GM23338 (cell line): Measurements from ENCODE around the gene POU3F3. TPM values are rescaled to one million over a fixed set of nuclear protein-coding genes. Genes with fewer than 3 reads are reported as not detected.

Experiments
- ATAC-seq: fragments of 200-7000 bp; cut with Tn5 transposase; 3 replicates; pipeline ENCODE4 v1.9.1; 2020
- DNase-seq: peaks from one replicate; pipeline ENCODE4 v3.0.0-alpha.2; 2015; ENCODE audit warnings: low spot score
- H2AFZ ChIP-seq: fragments of 200-600 bp; sonication (generic); 2 replicates; pipeline ENCODE4 v1.8.0; 2016; ENCODE audit warnings: antibody characterized with exemption, mild to moderate bottlenecking, moderate library complexity
- H3F3A ChIP-seq: fragments of 200-600 bp; sonication (generic); replicated peaks from 2 replicates; pipeline ENCODE4 v1.8.0; 2017; ENCODE audit warnings: antibody characterized with exemption, mixed run types, low read depth
- H3K27ac ChIP-seq: fragments of 200-600 bp; sonication (generic); 2 replicates; pipeline ENCODE4 v1.6.1; 2016; ENCODE audit warnings: low read depth
- H3K27me3 ChIP-seq: fragments of 200-600 bp; sonication (generic); 2 replicates; pipeline ENCODE4 v1.8.0; 2016; ENCODE audit warnings: mild to moderate bottlenecking, mixed run types, moderate library complexity; ENCODE audit not compliant: insufficient read depth
- H3K36me3 ChIP-seq: fragments of 200-600 bp; sonication (generic); 2 replicates; pipeline ENCODE4 v1.8.0; 2016; ENCODE audit warnings: mild to moderate bottlenecking; ENCODE audit not compliant: insufficient read depth
- H3K4me1 ChIP-seq: fragments of 200-600 bp; sonication (generic); 2 replicates; pipeline ENCODE4 v1.8.0; 2016; ENCODE audit warnings: mild to moderate bottlenecking, moderate library complexity; ENCODE audit not compliant: insufficient read depth
- H3K4me2 ChIP-seq: fragments of 200-600 bp; sonication (generic); 2 replicates; pipeline ENCODE4 v1.7.1; 2017; ENCODE audit warnings: mixed run types
- H3K4me3 ChIP-seq: fragments of 200-600 bp; sonication (generic); 2 replicates; pipeline ENCODE4 v1.6.1; 2016; ENCODE audit warnings: mixed run types
- H3K79me2 ChIP-seq: fragments of 200-600 bp; sonication (generic); replicated peaks from 2 replicates; pipeline ENCODE4 v1.8.0; 2017; ENCODE audit warnings: mild to moderate bottlenecking; ENCODE audit not compliant: insufficient read depth
- H3K9me2 ChIP-seq: fragments of 200-600 bp; sonication (generic); 2 replicates; pipeline ENCODE4 v1.8.0; 2017; ENCODE audit not compliant: insufficient read depth
- H4K20me1 ChIP-seq: fragments of 200-600 bp; sonication (generic); replicated peaks from 2 replicates; pipeline ENCODE4 v1.8.0; 2017; ENCODE audit warnings: mild to moderate bottlenecking; ENCODE audit not compliant: insufficient read depth
- H3K27ac Mint-ChIP-seq: 2 replicates; pipeline ENCODE4 v1.8.0; 2020; ENCODE audit warnings: inconsistent platforms, mild to moderate bottlenecking, moderate library complexity, mixed read lengths
- H3K27me3 Mint-ChIP-seq: 3 replicates; pipeline ENCODE4 v1.8.0; 2022; ENCODE audit warnings: low read depth, mild to moderate bottlenecking, moderate library complexity, mixed read lengths, inconsistent platforms; ENCODE audit not compliant: insufficient read depth, poor library complexity
- H3K36me3 Mint-ChIP-seq: 3 replicates; pipeline ENCODE4 v1.8.0; 2021; ENCODE audit warnings: low read depth, mild to moderate bottlenecking, inconsistent platforms, moderate library complexity, mixed read lengths
- H3K4me1 Mint-ChIP-seq: 3 replicates; pipeline ENCODE4 v1.8.0; 2020; ENCODE audit warnings: mild to moderate bottlenecking, inconsistent platforms, mixed read lengths
- H3K4me3 Mint-ChIP-seq: 3 replicates; pipeline ENCODE4 v1.8.0; 2021; ENCODE audit warnings: moderate library complexity, mild to moderate bottlenecking, inconsistent platforms, mixed read lengths
- H3K9me3 Mint-ChIP-seq: 3 replicates; pipeline ENCODE4 v1.8.0; 2020; ENCODE audit warnings: moderate library complexity, mild to moderate bottlenecking, inconsistent platforms, mixed read lengths
- EZH2 ChIP-seq: fragments of 200-600 bp; sonication (generic); IDR thresholded peaks from one replicate; pipeline ENCODE4 v1.8.0; 2017; ENCODE audit warnings: antibody characterized with exemption, mild to moderate bottlenecking, low read depth; ENCODE audit not compliant: unreplicated experiment
- EZH2phosphoT487 ChIP-seq: fragments of 200-600 bp; sonication (generic); IDR thresholded peaks from one replicate; pipeline ENCODE4 v1.8.1; 2018; ENCODE audit warnings: antibody characterized with exemption; ENCODE audit not compliant: unreplicated experiment
- JUNB ChIP-seq: IDR thresholded peaks from one replicate; pipeline ENCODE4 v1.6.1; 2016; ENCODE audit warnings: antibody characterized with exemption; ENCODE audit not compliant: unreplicated experiment
- NANOG ChIP-seq: IDR thresholded peaks from 2 replicates; pipeline ENCODE4 v1.6.1; 2016; ENCODE audit warnings: antibody characterized with exemption, borderline replicate concordance
- POLR2AphosphoS5 ChIP-seq: IDR thresholded peaks from 2 replicates; pipeline ENCODE4 v1.6.1; 2016; ENCODE audit warnings: antibody characterized with exemption, low read depth
- STAT1 ChIP-seq: IDR thresholded peaks from one replicate; pipeline ENCODE4 v1.6.1; 2016; ENCODE audit warnings: antibody characterized with exemption; ENCODE audit not compliant: unreplicated experiment
- ZNF114 ChIP-seq: fragments of 250-450 bp; sonication (Bioruptor Pico); IDR thresholded peaks from 2 replicates; pipeline ENCODE4 v1.5.0; 2020; ENCODE audit warnings: mild to moderate bottlenecking, moderate library complexity
- ZNF331 ChIP-seq: fragments of 250-450 bp; sonication (Bioruptor Pico); IDR thresholded peaks from 2 replicates; pipeline ENCODE4 v1.5.0; 2020; ENCODE audit warnings: low read depth, mild to moderate bottlenecking, moderate library complexity
- polyA plus RNA-seq: library from polyadenylated mRNA; unstranded; fragments of >200 nt; fragmentation: Nextera tagmentation; extraction: Ambion mirVana; gene quantifications from 2 replicates; pipeline ENCODE4 v1.2.1, GENCODE V29; 2016
- total RNA-seq: library from RNA; depleted of rRNA; stranded (reverse); fragments of >200 nt; shearing (Covaris generic); gene quantifications from 2 replicates; pipeline ENCODE4 v1.2.3, GENCODE V29; 2014
- TF ChIP-seq, protein P1 (sequence below): fragments of 250-450 bp; sonication (Bioruptor Pico); IDR thresholded peaks from 2 replicates; pipeline ENCODE4 v1.5.0; 2020; ENCODE audit warnings: mild to moderate bottlenecking, moderate library complexity
- TF ChIP-seq, protein P2 (sequence below), 2 experiments: fragments of 200-600 bp in 1 of 2; sonication (generic) in 1 of 2; conservative IDR thresholded peaks; 2 replicates each; pipeline versions ENCODE4 v1.5.1 to v1.6.1; 2016 to 2017; ENCODE audit warnings: antibody characterized with exemption in 2 of 2, low read depth in 2 of 2, mild to moderate bottlenecking in 2 of 2, moderate library complexity in 1 of 2

The POU3F3 gene
- total and polyA plus RNA-seq, 2 experiments from 2014 or later = 0.06 to 0.24 TPM

DNA sequence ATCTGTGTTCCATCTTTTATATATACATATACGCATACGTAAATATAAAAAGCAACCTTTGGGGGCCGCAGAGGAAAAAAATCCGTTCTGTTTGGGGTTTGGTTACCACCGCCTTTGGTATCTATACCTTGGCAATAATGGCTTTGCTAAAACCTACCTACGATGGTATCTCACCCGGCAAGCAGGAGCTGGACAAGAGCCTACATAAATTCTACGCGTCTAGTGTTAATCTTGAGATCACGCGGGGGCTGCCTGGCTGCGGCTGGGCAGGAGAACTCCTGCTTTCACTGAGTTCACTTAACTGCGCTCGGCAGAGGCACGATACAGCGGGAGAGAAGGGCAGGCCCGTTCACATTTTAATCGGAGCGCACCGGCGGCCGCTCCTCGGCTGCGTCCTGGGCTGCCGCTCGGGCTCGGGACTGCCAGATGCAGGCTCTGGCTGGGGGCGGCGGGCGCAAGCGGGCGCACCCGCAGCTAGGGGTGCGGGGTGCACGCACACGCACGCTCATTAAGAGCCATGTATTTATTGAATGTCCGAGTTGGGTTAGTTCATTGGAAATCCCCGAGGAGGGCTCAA lies 1.7 kb upstream of the POU3F3 start:
- Histone ChIP-seq H3K4me2 (peak overlapping the region; percentile 89), H3K4me3 (peak overlapping the region; percentile 67)
- no peak overlapping the region for H3K27ac Mint-ChIP-seq

DNA sequence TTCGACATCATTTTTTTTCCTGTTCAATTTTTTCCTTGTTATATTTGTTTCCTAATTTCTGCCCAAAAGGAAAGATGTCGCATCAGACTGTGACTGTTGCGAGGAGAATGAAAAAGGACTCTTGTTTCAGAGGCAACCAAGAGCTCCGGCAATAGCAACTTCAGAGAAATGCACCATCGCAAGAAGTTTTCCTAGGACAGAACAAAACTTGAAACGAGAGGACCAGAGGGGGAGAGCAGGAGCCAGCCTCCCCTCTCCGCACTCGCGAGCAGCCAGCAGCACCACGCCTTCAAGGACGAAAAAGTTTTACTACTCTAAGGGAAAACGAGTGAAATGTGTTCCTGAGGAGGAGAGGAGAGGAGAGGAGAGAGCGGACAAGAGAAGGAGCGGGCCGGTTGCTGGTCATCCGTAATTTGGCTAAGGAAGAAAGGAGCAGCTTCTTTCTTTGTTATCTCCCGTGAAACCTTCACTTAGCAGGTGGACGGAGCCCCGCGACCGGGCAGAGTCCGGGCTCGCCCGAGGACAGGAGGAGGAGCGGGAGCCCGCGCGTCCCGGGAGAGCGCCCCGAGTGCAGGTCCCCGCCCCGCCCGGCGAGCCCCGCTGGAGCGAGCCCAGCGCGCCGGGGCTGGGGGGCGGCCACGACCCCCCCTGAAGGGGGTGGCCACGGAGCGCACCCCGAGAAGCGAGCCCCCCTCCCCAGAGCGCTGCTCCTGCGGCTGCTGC lies 744 bp downstream of the POU3F3 start:
- H3K36me3 Mint-ChIP-seq = no peaks in the 10 kb centered on the region; the same call in 2 of the 3 replicates
- ATAC-seq = no peak
- H4K20me1 ChIP-seq = peaks cover 10% of the 10 kb centered on the region
- peaks cover 84% of the 10 kb centered on the region for H3K27me3 ChIP-seq
- H3K4me1 ChIP-seq = peaks cover 54% of the 10 kb centered on the region
- no peaks in the 10 kb centered on the region for H3K79me2 ChIP-seq
- H3K9me3 Mint-ChIP-seq = peaks cover 4% of the 10 kb centered on the region
- H3K4me1 Mint-ChIP-seq = peaks cover 53% of the 10 kb centered on the region
- DNase-seq = peak; percentile 25
- no peak overlapping the region for H3K27ac Mint-ChIP-seq
- peaks cover 83% of the 10 kb centered on the region for H3K27me3 Mint-ChIP-seq
- H3K4me3 Mint-ChIP-seq = peak overlapping the region; percentile 87
- H2AFZ ChIP-seq = peak overlapping the region; percentile 57
- H3K27ac ChIP-seq = no peak overlapping the region
- no peaks in the 10 kb centered on the region for H3K9me2 ChIP-seq
- peak overlapping the region; percentile 46 for H3K4me3 ChIP-seq
- peak overlapping the region; percentile 75 for H3K4me2 ChIP-seq
- H3K36me3 ChIP-seq = no peaks in the 10 kb centered on the region
- peaks cover 26% of the 10 kb centered on the region for H3F3A ChIP-seq
- TF ChIP-seq JUNB = no peak
- TF ChIP-seq EZH2phosphoT487 = peak; percentile 90
- TF ChIP-seq ZNF331 = no peak
- no peak for TF ChIP-seq POLR2AphosphoS5
- TF ChIP-seq ZNF114 (CRISPR knock-in tag) = no peak
- TF ChIP-seq, protein P1, sequence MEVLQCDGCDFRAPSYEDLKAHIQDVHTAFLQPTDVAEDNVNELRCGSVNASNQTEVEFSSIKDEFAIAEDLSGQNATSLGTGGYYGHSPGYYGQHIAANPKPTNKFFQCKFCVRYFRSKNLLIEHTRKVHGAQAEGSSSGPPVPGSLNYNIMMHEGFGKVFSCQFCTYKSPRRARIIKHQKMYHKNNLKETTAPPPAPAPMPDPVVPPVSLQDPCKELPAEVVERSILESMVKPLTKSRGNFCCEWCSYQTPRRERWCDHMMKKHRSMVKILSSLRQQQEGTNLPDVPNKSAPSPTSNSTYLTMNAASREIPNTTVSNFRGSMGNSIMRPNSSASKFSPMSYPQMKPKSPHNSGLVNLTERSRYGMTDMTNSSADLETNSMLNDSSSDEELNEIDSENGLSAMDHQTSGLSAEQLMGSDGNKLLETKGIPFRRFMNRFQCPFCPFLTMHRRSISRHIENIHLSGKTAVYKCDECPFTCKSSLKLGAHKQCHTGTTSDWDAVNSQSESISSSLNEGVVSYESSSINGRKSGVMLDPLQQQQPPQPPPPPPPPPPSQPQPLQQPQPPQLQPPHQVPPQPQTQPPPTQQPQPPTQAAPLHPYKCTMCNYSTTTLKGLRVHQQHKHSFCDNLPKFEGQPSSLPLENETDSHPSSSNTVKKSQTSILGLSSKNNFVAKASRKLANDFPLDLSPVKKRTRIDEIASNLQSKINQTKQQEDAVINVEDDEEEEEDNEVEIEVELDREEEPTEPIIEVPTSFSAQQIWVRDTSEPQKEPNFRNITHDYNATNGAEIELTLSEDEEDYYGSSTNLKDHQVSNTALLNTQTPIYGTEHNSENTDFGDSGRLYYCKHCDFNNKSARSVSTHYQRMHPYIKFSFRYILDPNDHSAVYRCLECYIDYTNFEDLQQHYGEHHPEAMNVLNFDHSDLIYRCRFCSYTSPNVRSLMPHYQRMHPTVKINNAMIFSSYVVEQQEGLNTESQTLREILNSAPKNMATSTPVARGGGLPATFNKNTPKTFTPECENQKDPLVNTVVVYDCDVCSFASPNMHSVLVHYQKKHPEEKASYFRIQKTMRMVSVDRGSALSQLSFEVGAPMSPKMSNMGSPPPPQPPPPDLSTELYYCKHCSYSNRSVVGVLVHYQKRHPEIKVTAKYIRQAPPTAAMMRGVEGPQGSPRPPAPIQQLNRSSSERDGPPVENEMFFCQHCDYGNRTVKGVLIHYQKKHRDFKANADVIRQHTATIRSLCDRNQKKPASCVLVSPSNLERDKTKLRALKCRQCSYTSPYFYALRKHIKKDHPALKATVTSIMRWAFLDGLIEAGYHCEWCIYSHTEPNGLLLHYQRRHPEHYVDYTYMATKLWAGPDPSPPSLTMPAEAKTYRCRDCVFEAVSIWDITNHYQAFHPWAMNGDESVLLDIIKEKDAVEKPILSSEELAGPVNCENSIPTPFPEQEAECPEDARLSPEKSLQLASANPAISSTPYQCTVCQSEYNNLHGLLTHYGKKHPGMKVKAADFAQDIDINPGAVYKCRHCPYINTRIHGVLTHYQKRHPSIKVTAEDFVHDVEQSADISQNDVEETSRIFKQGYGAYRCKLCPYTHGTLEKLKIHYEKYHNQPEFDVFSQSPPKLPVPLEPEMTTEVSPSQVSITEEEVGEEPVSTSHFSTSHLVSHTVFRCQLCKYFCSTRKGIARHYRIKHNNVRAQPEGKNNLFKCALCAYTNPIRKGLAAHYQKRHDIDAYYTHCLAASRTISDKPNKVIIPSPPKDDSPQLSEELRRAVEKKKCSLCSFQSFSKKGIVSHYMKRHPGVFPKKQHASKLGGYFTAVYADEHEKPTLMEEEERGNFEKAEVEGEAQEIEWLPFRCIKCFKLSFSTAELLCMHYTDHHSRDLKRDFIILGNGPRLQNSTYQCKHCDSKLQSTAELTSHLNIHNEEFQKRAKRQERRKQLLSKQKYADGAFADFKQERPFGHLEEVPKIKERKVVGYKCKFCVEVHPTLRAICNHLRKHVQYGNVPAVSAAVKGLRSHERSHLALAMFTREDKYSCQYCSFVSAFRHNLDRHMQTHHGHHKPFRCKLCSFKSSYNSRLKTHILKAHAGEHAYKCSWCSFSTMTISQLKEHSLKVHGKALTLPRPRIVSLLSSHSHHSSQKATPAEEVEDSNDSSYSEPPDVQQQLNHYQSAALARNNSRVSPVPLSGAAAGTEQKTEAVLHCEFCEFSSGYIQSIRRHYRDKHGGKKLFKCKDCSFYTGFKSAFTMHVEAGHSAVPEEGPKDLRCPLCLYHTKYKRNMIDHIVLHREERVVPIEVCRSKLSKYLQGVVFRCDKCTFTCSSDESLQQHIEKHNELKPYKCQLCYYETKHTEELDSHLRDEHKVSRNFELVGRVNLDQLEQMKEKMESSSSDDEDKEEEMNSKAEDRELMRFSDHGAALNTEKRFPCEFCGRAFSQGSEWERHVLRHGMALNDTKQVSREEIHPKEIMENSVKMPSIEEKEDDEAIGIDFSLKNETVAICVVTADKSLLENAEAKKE (CRISPR knock-in tag) = no peak
- no peak for TF ChIP-seq STAT1
- TF ChIP-seq NANOG = no peak
- peak; percentile 100 for TF ChIP-seq EZH2

More for the DNA sequence above, 1.7 kb upstream of the POU3F3 start:
- H3K4me3 Mint-ChIP-seq = peak overlapping the region; percentile 87
- peaks cover 2% of the 10 kb centered on the region for H3K9me3 Mint-ChIP-seq
- peaks cover 18% of the 10 kb centered on the region for H3F3A ChIP-seq
- H3K27me3 Mint-ChIP-seq = peaks cover 85% of the 10 kb centered on the region
- no peaks in the 10 kb centered on the region for H3K36me3 ChIP-seq
- H3K36me3 Mint-ChIP-seq = no peaks in the 10 kb centered on the region; the same call in 2 of the 3 replicates
- no peaks in the 10 kb centered on the region for H3K9me2 ChIP-seq
- no peaks in the 10 kb centered on the region; the same call in 1 of the 2 replicates for H4K20me1 ChIP-seq
- peaks cover 59% of the 10 kb centered on the region for H3K4me1 ChIP-seq
- no peak overlapping the region for H3K27ac ChIP-seq
- peaks cover 84% of the 10 kb centered on the region for H3K27me3 ChIP-seq
- peaks cover 64% of the 10 kb centered on the region for H3K4me1 Mint-ChIP-seq
- TF ChIP-seq, protein P2, sequence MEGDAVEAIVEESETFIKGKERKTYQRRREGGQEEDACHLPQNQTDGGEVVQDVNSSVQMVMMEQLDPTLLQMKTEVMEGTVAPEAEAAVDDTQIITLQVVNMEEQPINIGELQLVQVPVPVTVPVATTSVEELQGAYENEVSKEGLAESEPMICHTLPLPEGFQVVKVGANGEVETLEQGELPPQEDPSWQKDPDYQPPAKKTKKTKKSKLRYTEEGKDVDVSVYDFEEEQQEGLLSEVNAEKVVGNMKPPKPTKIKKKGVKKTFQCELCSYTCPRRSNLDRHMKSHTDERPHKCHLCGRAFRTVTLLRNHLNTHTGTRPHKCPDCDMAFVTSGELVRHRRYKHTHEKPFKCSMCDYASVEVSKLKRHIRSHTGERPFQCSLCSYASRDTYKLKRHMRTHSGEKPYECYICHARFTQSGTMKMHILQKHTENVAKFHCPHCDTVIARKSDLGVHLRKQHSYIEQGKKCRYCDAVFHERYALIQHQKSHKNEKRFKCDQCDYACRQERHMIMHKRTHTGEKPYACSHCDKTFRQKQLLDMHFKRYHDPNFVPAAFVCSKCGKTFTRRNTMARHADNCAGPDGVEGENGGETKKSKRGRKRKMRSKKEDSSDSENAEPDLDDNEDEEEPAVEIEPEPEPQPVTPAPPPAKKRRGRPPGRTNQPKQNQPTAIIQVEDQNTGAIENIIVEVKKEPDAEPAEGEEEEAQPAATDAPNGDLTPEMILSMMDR (conservative IDR thresholded peaks at IDR 0.05; ENCODE audit: low read depth in 2 of 2) = no peak
- TF ChIP-seq EZH2phosphoT487 (peak; percentile 71), ZNF331 (no peak), JUNB (no peak), EZH2 (peak; percentile 81), NANOG (no peak)
- DNase-seq = peak; percentile 57
- peak overlapping the region; percentile 84 for H2AFZ ChIP-seq
- ATAC-seq = peak; percentile 16
- no peaks in the 10 kb centered on the region for H3K79me2 ChIP-seq
